ENCODE results near the gene SLC34A3. TPM values are rescaled to one million over a fixed set of nuclear protein-coding genes. Genes with fewer than 3 reads are reported as not detected.

The SLC34A3 gene
- total RNA-seq, 4 donors from 2014 or later, result not detected

DNA sequence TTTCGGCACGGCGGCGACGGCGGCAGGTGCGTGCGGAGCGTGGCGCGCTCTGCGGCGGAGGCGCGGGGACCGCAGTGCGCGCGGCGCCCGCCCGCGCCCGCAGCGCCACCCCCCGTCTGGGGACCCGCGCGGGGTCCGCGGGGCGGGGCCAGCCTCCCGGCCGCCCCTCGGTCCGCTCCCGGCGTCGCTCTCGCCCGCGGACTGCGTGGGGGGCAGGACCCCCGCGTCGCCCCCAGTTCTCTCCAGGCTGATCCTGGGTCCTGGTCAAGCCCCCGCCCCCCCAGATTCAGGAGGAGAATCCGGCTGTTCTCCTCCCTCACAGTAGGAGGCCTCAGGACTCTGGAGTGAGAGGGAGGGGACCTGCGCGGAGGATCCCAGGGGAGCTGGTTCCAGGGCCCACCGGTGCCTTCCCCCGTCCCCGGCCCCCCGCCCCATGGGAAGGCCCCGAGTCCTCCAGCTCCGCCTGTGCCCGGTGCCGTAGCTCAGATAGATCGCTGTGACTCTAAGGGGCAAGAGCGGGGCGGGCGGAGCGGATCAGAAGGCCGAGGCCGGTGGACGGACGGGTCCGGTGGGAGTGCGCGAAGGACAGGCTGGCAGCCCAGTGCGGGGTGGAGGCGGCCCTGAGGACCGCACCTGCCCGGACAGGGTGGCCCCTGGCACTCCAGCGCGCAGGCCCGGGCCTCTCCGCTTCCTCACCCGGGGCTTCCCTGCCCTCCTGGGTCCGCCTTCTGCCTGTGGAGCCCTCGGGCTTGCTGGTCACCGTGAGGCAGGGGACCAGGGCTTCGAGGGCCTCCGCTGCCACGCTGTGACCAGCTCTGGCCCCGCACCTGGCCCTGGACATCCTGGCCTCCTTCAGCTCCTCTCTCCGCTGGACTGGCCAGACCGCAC, 8.3 kb upstream of the SLC34A3 start, which contains the start of gene RNF208:
RNF208 (minus strand) TSS at position 51 of the 888 bp plus-strand sequence. CDS start 1,028 bp downstream, outside the sequence.
- DNase-seq (ENCODE audit: low spot score), result no peak
- TF ChIP-seq, protein P1, sequence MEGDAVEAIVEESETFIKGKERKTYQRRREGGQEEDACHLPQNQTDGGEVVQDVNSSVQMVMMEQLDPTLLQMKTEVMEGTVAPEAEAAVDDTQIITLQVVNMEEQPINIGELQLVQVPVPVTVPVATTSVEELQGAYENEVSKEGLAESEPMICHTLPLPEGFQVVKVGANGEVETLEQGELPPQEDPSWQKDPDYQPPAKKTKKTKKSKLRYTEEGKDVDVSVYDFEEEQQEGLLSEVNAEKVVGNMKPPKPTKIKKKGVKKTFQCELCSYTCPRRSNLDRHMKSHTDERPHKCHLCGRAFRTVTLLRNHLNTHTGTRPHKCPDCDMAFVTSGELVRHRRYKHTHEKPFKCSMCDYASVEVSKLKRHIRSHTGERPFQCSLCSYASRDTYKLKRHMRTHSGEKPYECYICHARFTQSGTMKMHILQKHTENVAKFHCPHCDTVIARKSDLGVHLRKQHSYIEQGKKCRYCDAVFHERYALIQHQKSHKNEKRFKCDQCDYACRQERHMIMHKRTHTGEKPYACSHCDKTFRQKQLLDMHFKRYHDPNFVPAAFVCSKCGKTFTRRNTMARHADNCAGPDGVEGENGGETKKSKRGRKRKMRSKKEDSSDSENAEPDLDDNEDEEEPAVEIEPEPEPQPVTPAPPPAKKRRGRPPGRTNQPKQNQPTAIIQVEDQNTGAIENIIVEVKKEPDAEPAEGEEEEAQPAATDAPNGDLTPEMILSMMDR (IDR thresholded peaks at IDR 0.05), result no peak
- ATAC-seq (ENCODE audit: low FRiP score), result no peak

DNA sequence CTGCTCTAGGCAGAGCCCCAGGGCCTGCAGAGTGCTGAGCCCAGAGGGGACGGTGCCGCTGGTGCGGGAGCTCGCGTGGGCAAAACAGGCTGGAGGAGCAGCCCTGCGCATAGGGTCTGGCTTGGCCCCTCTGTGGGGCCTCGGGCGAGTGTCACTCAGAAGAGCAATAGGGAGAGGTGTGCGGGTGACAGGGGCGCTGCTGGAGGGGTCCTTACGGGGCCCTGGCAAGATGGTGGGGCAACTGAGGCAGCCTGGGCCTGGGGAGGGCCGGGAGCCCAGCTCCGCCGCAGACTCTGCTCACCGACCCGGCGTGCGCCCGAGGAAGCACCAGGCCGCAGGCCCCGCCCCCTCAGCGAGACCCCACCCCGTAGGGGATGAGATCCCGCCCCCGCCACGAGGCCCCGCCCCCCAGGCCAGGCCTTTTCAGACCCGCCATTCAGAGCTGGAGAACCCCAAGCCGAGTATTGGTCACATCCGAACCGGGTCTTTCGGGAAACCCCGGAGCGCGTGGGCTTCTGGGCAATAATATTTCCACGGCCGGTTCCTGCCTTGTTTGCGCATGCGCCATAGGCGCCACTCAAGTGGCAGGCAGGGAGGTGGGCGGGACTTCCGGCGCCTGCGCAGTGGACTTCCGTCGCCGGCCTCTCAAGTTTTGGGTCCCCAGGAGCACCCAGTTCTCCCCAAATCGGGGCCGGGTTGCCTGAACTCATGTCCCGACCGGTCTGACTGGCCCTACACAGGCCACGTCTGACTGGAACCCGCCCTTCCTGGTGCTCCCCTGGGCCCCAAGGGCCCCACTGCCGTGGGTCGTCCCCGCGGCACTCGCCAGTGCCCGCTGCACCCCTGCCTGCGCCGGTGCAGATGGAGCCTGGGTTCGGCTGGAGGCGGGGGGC, 7.4 kb upstream of the SLC34A3 start:
- peak; percentile 94 for DNase-seq (ENCODE audit: low spot score)
- peak; percentile 88 for ATAC-seq (ENCODE audit: low FRiP score)
- TF ChIP-seq, protein P1 (IDR thresholded peaks at IDR 0.05), result no peak

- TF ChIP-seq, protein P1 (IDR thresholded peaks at IDR 0.05), result no peak
- ATAC-seq (ENCODE audit: low FRiP score) (no peak), DNase-seq (ENCODE audit: low spot score) (no peak)
Measured at GRCh38 chr9:137224830-137225694, 5.6 kb upstream of the SLC34A3 start, which contains the start of gene CYSRT1. Gene CYSRT1 (plus strand): TSS chr9:137225174. CDS start chr9:137225622, 448 bp downstream.

GRCh38 chr9:137225699-137226331, 4.9 kb upstream of the SLC34A3 start:
- no peak for ATAC-seq (ENCODE audit: low FRiP score)
- no peak for DNase-seq (ENCODE audit: low spot score)
- TF ChIP-seq, protein P1 (IDR thresholded peaks at IDR 0.05), result no peak

- TF ChIP-seq, protein P1 (IDR thresholded peaks at IDR 0.05), result no peak
- no peak for ATAC-seq (ENCODE audit: low FRiP score)
- DNase-seq (ENCODE audit: low spot score), result no peak
Measured at GRCh38 chr9:137226338-137227053, 4.2 kb upstream of the SLC34A3 start.

Measured in omental fat pad (tissue), 4 donors.